IPS-11a (cell line): ENCODE data around the gene FAM151A.

Experiments
- H3K4me3 ChIP-seq: one replicate; pipeline ENCODE4 v1.5.1; 2013; ENCODE audit warnings: low read depth, low read length, control low read depth

Gene FAM151A

DNA sequence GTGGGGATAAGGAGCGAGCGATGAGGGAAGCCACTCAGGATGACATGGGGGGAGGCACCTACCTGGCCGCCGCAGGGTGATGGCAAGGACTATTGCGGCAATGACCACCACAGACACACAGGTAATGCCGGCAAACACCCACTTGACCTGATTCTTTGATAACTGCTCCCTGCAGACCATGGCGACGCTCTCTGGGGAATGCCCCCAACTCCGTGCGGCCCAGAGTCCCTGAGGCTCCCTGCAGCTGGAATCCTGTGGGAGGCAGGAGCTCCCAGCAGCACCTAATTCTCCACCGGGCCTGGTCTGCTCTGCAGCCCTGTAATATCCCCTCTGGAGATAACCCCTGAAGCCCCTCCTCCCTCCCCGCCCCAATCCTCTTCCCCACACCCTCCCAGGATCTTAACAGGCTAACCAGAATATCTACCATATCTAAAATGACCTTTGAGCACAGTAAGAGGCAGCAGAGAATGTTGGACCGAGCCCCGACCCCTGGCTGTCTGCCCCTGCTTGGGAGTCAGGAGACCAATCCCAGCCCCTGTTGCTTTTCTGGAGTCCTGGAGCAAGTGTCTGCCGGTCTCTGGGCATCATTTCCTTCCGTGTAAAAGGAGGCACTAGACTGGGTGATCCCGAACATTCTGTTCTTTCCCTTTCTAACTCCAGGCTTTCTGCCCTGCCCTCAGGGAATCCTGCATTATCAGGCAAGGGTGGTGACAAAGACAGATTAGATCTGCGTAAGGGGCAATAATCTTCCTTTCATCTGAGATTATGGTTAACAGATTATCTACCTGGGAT, at the start of gene FAM151A:
FAM151A (minus strand) TSS at position 310 of the 792 bp plus-strand sequence; CDS start at position 180, 130 bp downstream.
- H3K4me3 ChIP-seq, result no peak within 1 kb of the TSS

DNA sequence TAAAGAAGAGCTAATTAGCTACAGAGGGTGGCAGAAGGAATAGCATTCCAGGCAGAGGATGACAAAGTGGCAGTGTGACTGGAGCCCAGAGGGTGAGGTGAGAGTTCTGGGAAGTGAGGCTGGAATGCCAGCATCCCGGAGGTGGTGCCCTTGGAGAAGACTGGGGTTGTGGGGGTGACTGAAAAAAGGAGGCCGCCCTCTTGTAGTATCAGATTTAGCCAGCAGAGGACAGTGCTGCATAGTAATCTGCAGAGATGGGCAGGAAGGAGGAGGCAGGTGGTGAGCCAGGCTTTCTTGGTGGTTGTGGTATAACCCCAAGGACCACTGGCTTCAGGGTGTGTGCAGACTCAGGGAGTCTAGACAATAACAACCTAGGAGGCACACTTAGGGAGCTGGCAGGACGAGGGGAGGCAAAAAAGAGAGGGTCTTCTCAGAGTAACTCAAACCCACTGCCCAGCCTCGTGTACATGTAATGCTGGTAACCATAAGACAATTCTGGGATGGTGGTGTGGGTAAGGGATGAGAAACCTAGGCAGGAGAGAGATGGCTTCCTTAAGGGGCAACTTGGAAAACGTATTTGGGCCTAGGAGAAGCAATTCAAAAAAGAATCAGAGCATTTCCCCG, 48.8 kb upstream of the FAM151A start:
- no peak overlapping the region for H3K4me3 ChIP-seq

DNA sequence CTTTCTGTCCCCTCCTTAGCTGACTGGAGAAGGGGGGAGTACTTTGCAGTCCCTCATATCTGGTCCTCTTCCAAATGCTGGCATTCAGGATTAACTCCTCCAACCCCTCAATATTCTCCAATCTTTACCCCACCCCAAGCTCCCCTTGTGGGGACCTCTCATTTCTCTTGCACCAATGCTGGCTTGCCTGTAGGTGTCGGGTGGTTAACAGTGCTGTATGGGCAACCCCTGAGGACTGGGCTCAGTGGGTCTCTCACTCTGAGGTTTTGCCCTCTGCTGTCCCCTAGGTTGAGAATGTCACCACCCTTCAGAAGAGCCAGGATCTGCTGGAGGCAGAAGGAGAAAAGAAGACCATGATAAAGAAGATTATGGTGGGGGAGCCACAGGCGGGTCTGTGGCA, 45.2 kb upstream of the FAM151A start:
- H3K4me3 ChIP-seq, result no peak overlapping the region

DNA sequence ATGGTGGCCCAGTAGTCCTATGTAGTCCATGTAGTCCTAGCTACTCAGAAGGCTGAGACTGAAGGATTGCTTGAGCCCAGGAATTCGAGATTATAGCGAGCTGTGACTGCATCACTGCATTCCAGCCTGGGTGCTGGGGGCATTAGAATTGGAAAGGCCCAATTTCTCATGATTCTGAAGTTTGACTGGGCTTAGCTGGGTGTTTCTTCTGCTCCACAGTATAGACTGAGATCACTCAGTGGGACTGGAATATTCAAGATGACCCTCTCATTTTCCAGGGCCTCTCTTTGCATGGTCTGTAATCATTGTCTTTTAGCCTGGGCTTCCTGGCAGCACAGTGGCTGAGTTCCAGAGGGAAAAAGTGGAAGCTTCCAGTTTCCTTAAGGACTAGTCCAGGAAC, 44.5 kb upstream of the FAM151A start:
- no peak overlapping the region for H3K4me3 ChIP-seq

DNA sequence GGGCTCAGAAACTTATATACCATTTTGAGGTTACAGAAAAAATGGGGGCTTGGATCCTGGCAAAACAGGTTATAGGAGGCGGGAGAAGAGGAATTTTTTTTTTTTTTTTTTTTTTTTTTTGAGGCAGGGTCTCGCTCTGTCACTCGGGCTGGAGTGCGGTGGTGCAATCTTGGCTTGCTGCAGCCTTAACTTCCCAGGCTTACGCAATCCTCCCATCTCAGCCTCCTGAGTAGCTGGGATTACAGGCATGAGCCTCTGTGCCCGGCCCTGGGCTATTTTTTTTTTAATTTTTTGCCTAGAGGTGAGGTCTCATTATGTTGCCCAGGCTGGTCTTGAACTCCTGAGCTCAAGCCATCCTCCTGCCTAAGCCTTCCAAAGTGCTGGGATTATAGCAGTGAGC, 43.0 kb upstream of the FAM151A start:
- H3K4me3 ChIP-seq, result no peak overlapping the region

DNA sequence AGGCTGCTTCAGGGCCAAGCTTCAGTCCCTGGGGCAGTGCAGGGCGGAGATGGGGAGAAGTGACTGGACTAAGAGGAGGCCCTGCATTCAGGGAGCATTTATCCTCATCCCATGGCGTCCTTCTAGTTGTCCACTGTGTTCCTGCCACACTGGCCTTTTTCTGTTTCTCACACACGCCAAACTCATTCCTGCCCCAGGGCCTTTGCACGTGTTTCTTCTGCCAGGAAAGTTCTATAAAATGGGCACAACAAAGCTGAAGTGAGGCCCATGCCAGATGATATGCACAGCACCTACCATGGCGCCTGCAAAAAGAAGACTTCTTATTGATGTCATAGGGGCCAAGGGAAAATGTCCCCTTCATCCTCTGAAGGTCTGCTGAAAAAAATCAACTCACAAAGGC, 42.5 kb upstream of the FAM151A start:
- H3K4me3 ChIP-seq, result no peak overlapping the region

DNA sequence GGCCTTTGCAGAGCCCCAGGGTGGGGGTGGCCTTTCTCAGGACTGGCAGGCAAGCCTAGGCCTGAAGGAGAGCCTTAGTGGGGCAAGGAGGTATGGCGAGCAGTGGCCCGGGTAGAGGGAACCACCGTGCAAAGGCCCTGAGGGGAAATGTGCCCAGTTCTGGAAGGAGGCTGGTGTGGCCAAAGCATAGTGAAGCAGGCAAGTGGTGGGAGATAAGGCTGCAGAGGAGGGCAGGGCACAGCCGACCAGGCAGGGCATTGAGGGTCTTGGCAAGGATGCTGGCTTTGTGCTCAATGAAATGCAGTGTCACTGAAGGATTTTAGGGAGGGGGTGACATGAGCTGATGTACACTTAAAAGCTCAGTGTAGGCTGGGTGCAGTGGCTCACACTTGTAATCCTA, 41.0 kb upstream of the FAM151A start:
- no peak overlapping the region for H3K4me3 ChIP-seq

DNA sequence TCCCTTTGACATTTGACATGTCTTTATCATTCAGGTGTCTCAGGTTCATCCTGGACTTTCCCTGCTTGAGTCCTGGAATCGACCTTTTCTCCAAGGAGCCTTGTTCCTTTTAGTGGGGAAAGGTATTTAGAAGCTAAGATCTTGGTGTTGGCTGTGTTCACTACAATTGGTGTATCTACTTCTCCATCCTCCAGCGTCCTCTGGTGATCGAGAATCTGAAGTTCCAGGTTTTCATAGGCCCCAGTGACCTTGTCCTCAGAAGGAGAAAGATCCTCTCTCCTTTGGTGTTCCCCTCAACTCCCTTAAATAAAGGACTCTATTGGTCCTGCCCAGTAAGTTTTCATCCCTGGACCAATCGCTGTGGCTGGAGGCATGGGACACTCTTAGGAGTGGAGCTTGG, 40.4 kb upstream of the FAM151A start:
- no peak overlapping the region for H3K4me3 ChIP-seq

DNA sequence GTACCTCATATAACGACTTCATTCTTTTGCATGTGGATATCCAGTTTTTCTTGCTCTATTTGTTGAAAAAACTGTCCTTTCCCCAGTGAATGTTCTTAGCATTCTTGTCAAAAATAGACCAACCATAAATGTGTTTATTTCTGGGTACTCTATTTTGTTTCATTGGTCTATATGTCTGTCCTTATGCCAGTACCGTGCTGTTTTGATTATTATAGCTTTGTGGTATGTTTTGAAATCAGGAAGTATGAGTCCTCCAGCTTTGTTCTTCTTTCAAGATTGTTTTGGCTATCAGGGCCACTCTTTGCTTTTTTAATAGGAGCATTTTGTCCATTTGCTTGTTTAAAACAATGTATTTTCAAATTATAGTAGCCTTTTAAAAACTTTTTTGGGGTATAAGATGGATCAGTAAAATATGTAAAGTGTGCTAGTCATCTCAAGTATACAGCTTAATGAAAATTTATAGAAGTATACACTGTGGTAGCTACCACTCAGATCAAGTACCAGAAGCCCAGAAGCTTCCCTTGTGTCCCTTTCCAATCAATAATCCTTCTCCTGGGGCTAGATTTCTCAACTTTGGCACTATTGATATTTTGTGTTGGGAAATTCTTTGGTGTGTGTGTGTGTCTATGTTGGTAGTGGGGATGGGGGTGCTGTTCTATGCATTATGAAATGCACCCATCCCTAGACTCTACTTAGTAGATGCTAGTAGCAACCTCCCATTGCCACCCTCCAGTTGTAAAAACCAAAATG, 35.0 kb upstream of the FAM151A start:
- no peak overlapping the region for H3K4me3 ChIP-seq

DNA sequence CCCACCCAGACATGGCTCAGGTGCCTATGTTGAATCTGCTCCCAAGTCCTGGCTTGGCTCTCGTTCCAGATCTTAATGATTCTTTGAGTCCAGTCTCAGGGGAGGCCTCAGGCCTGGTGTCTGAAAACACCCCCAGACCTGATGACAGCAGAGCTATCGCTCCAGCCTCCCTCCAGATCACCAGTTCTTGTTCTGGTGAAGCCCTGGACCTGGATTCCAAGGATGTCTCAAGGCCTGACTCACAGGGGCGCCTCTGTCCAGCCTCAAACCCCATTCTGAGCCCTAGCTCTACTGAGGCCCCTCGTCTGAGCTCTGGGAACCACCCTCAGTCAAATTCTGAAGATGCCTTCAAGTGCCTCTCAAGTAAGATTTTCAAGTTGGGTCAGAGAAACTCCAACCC, 29.7 kb upstream of the FAM151A start:
- H3K4me3 ChIP-seq, result no peak overlapping the region

DNA sequence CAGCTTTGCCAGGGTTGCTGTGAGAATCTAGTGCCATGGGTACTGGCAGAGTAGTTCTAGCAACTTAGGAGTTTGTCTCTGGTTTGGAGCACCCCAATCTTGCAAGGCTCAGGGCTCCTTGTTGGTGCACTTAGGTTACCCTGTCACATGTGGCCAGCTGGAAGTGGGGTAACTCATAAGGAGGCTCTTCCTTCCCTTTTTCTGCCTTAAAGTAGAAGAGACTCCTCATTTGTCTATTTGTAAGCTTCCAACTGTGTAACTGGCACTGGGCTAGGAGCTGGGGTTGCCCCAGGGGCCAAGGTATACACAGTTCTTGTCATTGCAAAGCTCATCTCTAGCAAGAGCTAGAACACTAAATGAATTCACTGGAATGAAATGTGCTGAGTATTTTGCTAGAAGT, 28.8 kb upstream of the FAM151A start:
- H3K4me3 ChIP-seq, result no peak overlapping the region

DNA sequence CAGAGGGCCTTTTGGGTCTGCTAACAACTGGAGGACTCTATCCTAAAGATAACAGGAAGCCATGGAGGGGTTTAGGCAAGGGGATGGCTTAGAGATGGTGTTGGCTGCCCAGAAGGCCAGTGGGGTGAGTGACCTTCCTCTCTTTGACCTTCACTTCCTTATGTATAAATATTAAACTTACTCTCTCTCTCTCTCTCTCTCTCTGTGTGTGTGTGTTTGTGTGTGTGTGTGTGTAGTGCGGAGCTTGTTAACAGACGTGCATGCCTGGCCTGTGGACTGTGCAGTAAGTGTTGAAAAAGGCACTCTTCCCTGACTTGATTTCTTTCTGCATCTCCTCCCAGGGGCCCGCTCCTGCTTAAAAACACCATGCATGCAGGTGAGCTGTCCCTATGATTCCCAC, 28.3 kb upstream of the FAM151A start:
- no peak overlapping the region for H3K4me3 ChIP-seq

DNA sequence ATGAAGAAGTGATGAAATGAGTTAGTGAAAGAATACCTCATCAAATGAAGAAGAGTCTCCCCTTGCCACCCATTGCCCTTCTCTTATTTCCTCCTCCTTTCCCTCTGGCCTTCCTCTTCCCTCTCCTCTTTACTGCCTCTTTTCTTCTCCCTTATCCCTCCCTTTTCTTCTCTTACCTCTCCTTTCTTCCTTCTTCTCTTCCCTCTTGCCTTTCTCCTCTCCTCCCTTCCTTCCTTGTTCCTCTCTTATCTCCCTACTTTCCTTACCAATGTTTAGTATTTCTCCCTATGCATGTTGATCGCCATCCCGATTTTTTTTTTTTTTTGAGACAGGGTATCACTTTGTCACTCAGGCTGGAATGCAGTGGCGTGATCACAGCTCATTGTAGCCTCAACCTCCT, 27.1 kb upstream of the FAM151A start:
- H3K4me3 ChIP-seq, result no peak overlapping the region

DNA sequence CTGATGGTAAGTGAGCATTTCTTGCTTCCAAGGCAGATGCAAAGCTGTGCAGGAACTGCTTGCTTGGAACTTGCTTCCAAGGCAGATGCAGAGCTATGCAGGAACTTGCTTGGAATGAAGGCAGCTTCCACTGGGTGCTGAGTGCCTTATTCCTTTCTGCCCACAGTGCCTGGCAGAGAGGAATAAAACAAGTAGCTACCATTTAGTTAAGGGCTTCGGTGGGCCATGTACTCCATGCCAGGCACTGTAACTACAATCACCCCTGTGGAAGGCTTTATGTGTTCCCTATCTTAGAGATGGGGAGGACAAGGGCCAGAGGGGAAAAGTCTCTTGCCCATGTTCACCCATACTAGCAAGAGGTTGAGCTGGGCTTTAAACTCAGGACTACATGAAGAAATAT, 26.6 kb upstream of the FAM151A start:
- no peak overlapping the region for H3K4me3 ChIP-seq

DNA sequence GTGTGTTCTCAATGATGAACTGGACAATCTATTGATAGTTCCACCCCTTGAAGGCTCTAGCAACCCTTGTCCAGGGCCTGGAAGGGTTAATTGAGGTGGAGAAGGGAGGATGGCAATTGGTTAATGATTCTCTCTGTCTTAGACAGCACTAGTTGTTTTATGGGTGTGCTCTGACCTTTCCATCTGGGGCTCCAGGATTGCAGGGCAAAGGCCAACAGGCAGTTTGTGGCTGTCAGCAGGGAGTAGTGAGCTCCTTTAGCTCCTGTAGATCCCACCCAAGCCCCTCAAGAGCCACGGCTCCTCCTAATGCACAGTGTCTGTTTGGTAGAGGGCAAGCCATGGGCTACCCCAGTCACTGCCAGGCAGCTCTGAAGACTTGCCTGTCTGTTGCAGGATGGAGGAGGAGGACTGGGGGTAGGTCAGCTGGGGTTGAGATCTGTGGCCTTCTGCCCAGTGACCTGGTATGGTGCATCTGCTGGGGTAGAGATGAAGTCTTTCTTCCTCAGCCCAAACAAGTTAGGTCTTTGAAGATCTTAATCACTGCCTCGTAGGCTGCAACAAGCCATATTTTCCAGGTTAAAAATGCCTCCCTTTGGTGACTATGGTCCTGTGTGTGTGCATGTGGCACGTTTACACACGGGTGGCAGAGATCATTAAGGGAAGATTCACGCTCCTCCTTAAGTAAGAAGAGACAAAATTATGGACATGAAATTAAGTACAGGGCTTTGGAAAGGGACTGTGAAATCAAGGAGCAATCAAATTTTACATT, 26.0 kb upstream of the FAM151A start:
- no peak overlapping the region for H3K4me3 ChIP-seq

DNA sequence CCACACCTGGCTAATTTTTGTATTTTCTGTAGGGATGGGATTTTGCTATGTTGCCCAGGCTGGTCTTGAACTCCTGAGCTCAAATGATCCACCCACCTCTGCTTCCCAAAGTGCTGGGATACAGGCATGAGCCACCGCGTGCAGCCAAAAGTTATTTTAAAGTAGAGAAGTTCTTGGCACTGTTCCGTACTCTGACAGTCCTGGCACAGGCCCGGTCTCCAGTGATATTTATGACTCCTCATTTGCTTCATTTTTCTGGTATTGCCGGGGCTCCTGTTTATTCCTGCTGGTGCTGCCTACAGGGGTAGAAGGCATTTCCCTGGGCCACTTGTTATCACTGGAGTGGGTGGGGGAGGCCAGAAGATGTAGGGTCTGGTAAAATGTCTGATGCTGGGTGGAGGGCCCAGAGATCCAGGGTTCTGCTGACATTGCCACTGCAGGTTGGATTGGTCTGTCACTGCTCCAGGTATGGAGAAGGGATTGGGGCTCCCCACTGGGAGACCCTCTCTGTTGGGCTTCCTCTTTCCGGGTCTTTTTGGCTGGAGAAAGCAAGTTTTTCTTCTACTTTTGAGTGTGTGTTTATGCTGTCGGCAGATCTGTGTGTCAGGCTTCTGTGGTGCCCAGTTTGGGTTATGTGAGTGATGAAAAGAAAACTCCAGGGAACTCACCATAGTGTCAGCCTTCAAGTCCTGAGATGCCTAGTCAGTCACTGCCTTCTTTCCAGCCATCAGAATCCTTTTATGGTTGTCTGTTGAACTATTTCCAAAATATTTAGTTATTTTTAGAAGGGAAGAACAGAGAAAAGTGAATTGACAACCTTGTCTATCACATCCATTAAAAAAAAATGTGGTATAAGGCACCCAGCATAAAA, 22.7 kb upstream of the FAM151A start:
- no peak overlapping the region for H3K4me3 ChIP-seq

DNA sequence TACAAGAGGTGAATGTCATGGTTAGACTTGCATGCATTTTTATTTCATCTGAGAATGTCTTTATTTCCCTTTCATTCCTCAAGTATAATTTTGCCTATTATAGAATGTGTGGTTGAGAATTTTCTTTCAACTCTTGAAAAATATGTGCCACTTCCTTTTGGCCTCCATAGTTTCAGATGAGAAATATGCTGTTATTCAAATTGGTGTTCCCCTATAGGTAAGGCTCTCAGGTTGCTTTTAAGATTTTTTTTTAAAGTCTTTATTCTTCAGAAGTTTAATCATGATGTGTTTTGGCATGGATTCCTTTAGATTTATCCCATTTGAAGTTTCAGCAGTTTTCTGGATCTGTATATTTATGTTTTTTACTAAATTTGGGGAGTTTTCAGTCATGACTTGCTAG, 20.4 kb upstream of the FAM151A start:
- no peak overlapping the region for H3K4me3 ChIP-seq

DNA sequence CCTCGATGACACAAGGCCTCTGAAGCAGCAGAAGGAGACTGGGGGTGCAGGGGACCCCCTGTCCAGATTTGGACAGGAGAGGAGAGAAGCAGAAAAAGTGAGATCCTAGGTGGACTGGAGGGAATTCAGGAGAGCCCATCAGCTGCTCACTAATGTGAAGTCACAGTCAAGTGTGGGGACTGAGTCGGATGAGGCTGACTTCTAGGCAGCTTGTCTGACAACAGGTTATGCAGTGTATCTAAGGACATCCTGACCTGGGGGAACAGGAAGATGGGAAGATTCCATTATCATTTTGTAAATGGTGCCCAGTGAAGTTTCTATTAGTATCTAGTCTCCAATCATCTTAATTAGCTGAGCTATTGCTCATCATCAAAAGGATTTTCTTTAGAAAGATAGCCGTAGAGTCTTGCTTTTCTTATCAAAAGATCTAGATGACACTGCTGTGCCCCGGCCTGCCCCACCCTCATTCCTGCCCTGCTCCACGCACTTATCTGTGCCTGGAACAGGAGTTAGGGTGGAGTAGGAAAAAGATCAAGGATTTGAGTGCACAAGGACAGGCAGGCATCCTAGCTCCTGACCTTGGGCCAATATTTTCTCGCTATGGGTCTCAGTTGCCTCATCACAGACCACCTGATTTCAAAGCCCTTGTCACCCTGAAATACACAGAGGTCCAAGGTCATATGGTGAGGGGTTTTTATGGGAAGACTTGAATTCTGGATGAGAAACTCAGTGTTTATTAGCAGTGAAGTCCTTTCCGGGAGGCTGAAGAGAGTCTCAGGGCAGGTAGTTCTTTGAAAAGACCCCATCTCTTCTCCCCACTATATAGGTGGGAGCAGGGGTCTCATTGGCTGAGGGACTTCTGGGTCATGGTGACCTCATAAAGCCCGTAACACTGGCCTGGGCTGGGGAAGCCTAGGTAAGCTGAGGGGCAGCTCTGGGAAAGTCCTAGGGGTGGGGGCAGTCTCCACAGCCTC, 17.8 kb upstream of the FAM151A start, which contains the start of gene MROH7:
MROH7 (plus strand) TSS at position 924 of the 974 bp plus-strand sequence. CDS start 11,141 bp downstream, outside the sequence.
- H3K4me3 ChIP-seq, result no peak within 1 kb of the TSS

DNA sequence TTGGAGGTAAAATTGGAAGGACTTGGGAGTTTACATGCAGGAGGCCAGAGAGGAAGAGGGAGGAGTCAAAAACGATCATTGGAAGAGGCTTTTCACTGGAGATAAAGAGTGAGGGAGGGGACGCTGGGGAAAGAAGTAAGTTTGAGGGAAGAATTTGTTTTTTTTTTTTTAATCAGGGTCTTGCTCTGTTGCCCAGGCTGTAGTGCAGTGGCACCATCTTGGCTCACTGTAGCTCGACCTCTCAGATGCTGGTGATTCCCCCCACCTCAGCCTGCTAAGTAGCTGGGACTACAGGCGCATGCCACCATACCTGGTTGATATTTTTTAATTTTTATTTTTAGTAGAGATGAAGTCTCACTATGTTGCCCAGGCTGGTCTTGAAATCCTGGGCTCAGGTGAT, 17.0 kb upstream of the FAM151A start:
- no peak overlapping the region for H3K4me3 ChIP-seq
